ENCODE measurements around the gene RBM26.

- TF ChIP-seq POLR2A (IDR thresholded peaks at IDR 0.05) (no peak), CTCF (IDR thresholded peaks at IDR 0.05) (no peak)
Observed at GRCh38 chr13:79295906-79296706, 109.9 kb downstream of the RBM26 start.
